Cardiac muscle cell (in vitro differentiated cells and primary cell): ENCODE data around the gene ATAD2B. TPM values are rescaled to one million over a fixed set of nuclear protein-coding genes. Genes with fewer than 3 reads are reported as not detected.

ENCODE experiments used
- DNase-seq, 2 donors: peaks; one replicate each; pipeline versions ENCODE4 v3.0.0 to v3.0.0-alpha.2; 2010 to 2017; ENCODE audit warnings: low read depth in 1 of 2, low spot score in 1 of 2
- H3K27ac ChIP-seq: fragments of 200-600 bp; sonication (generic); 2 replicates; pipeline ENCODE4 v1.5.1; 2016
- H3K27me3 ChIP-seq: fragments of 200-600 bp; sonication (generic); 2 replicates; pipeline ENCODE4 v1.6.0; 2016; ENCODE audit warnings: control low read depth
- H3K36me3 ChIP-seq: fragments of 200-600 bp; sonication (generic); 2 replicates; pipeline ENCODE4 v1.5.1; 2016; ENCODE audit warnings: control low read depth
- H3K4me1 ChIP-seq: fragments of 200-600 bp; sonication (generic); 2 replicates; pipeline ENCODE4 v1.8.1; 2017; ENCODE audit warnings: low read depth, mild to moderate bottlenecking, mixed run types
- H3K4me3 ChIP-seq: fragments of 200-600 bp; sonication (generic); 2 replicates; pipeline ENCODE4 v1.5.1; 2016; ENCODE audit warnings: mild to moderate bottlenecking
- H3K9me3 ChIP-seq: fragments of 200-600 bp; sonication (generic); 2 replicates; pipeline ENCODE4 v1.5.1; 2017; ENCODE audit warnings: low read depth, mild to moderate bottlenecking, control low read depth
- polyA plus RNA-seq: library from polyadenylated mRNA; unstranded; fragments of >200 nt; fragmentation: Nextera tagmentation; extraction: Ambion mirVana; gene quantifications from 2 replicates; pipeline ENCODE4 v1.2.1, GENCODE V29; 2016
- total RNA-seq: library from RNA; depleted of rRNA; stranded (reverse); fragments of >200 nt; gene quantifications from 2 replicates; pipeline ENCODE4 v1.2.3, GENCODE V29; 2016
- TF ChIP-seq, protein P1 (sequence below): IDR thresholded peaks from 2 replicates; pipeline ENCODE4 v1.5.1; 2012; ENCODE audit warnings: low read depth, mild to moderate bottlenecking, low read length

The ATAD2B gene
- total and polyA plus RNA-seq, 2 experiments from 2014 or later = 10.7 to 17.2 TPM

DNA sequence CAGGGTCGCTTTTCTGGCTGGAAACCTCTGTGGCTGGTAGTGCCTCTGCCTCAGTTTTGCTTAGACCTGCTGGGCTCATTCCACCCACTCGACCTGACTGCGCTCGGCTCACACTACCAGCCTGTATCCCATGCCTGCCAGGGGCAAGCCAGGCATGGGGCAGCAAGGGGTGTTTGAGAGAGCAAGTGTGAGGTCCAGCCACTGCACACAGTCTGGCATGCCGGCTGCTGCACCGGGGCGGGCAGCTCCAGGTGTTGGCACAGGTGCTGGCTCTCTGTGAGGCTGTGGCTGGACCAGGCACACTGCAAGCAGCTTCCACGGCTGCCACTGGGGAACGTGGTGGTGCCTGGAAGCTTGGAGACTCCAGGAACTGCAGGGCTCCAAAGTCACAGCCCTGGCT, 90.9 kb downstream of the ATAD2B start:
- Histone ChIP-seq H3K36me3 (no peaks in the 10 kb centered on the region), H3K9me3 (no peaks in the 10 kb centered on the region), H3K4me1 (no peaks in the 10 kb centered on the region), H3K27ac (no peak overlapping the region), H3K27me3 (no peaks in the 10 kb centered on the region), H3K4me3 (no peak overlapping the region)
- DNase-seq = no peak
- TF ChIP-seq, protein P1, sequence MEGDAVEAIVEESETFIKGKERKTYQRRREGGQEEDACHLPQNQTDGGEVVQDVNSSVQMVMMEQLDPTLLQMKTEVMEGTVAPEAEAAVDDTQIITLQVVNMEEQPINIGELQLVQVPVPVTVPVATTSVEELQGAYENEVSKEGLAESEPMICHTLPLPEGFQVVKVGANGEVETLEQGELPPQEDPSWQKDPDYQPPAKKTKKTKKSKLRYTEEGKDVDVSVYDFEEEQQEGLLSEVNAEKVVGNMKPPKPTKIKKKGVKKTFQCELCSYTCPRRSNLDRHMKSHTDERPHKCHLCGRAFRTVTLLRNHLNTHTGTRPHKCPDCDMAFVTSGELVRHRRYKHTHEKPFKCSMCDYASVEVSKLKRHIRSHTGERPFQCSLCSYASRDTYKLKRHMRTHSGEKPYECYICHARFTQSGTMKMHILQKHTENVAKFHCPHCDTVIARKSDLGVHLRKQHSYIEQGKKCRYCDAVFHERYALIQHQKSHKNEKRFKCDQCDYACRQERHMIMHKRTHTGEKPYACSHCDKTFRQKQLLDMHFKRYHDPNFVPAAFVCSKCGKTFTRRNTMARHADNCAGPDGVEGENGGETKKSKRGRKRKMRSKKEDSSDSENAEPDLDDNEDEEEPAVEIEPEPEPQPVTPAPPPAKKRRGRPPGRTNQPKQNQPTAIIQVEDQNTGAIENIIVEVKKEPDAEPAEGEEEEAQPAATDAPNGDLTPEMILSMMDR = no peak

DNA sequence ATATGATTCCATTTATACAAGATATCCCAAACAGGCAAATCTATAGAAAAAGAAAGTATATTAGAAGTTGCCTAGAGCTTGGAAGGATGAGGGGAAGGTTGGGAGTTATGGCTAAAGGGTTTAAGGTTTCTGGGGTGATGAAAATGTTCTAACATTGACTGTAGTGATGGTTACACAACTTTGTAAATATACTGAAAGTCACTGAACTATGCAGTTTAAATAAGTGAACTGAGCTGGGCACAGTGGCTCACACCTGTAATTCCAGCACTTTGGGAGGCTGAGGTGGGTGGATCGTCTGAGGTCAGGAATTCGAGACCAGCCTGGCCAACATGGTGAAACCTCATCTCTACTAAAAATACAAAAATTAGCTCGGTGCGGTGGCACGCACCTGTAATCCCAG, 91.5 kb downstream of the ATAD2B start:
- DNase-seq = no peak
- Histone ChIP-seq H3K36me3 (no peaks in the 10 kb centered on the region), H3K9me3 (no peaks in the 10 kb centered on the region), H3K4me1 (no peaks in the 10 kb centered on the region), H3K27ac (no peak overlapping the region), H3K4me3 (no peak overlapping the region), H3K27me3 (no peaks in the 10 kb centered on the region)
- TF ChIP-seq, protein P1 = no peak

DNA sequence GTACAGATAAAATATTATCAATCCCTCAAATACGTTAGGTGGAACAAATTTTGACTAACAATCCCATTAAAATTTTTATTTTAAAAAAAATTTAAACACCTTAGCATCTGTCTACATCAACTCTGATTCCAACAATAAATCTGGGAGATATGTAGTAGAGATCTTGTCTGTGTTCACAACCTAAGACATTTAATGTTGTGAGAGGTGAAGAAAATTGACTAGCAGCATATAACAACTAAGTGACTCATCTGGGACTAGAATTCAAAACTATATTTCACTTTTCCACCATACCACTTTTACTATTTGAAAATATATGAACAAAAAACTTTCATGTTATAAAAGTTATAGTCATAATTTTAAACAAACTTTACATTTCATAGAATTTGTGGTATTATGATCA, 97.9 kb downstream of the ATAD2B start:
- H3K27ac ChIP-seq = no peak overlapping the region
- no peak overlapping the region for H3K4me3 ChIP-seq
- H3K36me3 ChIP-seq = peaks cover 5% of the 10 kb centered on the region
- no peaks in the 10 kb centered on the region for H3K9me3 ChIP-seq
- peak in 1 of 2 donors; percentile 3 for DNase-seq
- H3K27me3 ChIP-seq = no peaks in the 10 kb centered on the region
- TF ChIP-seq, protein P1 = no peak
- H3K4me1 ChIP-seq = no peaks in the 10 kb centered on the region

DNA sequence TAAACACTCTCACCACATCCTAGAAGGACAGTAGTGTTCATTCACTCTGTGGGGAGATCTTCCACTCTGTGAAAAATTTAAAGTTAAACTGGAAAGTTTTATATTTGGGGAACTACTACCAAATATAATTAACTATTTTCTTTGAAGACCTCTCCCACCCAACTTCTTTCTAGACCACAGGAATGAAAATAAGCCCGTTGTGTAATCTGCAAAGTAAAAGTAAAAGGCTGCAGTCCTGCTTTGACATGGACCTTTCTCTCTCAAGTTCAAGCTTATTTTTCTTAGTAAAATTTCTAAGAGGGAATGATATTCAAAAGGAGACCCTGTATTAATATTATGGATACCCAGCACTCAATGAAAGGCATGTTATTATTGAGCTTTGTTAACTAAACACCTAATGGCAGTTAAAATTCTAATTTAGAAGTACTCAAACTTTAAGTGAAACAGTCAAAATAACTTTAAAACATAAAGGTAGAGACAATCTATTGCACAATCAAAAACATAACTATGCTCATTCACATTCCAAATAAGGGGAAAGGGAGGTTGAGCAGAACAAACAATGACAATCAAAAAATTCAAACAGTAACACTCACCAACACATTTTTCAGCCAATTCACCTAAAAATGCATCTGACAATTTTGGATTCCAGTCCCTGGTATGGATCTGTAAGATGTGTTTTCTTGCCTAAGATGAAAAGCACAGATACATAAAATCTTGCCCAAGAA, 98.5 kb downstream of the ATAD2B start:
- no peaks in the 10 kb centered on the region for H3K4me1 ChIP-seq
- no peak overlapping the region for H3K27ac ChIP-seq
- TF ChIP-seq, protein P1 = no peak
- peak in 1 of 2 donors; percentile 22 for DNase-seq
- H3K27me3 ChIP-seq = no peaks in the 10 kb centered on the region
- H3K36me3 ChIP-seq = peaks cover 5% of the 10 kb centered on the region
- H3K4me3 ChIP-seq = no peak overlapping the region
- no peaks in the 10 kb centered on the region for H3K9me3 ChIP-seq

DNA sequence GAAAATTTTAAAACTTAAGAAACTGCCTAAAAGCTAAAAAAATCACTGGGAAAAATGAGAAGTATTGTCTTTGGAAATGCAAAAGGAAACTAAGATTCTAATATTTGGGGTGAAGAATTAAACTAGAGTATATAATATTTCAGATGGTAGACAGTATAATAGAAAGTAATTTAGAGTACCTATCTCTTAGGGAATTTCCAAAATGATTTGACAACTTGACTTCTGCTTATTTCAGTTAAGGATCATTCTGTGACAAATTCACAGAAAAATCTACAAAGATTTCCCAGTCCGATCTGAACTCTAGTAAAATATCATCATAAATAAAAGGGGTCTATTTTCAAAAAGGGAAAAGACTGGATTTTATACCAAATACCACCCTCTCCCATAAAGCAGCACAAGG, 99.6 kb downstream of the ATAD2B start:
- no peak for DNase-seq
- H3K27ac ChIP-seq = no peak overlapping the region
- H3K4me1 ChIP-seq = no peaks in the 10 kb centered on the region
- no peaks in the 10 kb centered on the region for H3K9me3 ChIP-seq
- H3K36me3 ChIP-seq = peaks cover 6% of the 10 kb centered on the region
- H3K27me3 ChIP-seq = no peaks in the 10 kb centered on the region
- no peak overlapping the region for H3K4me3 ChIP-seq
- TF ChIP-seq, protein P1 = no peak
